Measurements from ENCODE around the gene GON4L. TPM values are rescaled to one million over a fixed set of nuclear protein-coding genes. Genes with fewer than 3 reads are reported as not detected.
"Not testable (repeated sequence)": the region's sequence is repeated elsewhere in the genome, so short reads cannot be mapped to it uniquely, and the experiment has no call there.

The GON4L gene, protein sequence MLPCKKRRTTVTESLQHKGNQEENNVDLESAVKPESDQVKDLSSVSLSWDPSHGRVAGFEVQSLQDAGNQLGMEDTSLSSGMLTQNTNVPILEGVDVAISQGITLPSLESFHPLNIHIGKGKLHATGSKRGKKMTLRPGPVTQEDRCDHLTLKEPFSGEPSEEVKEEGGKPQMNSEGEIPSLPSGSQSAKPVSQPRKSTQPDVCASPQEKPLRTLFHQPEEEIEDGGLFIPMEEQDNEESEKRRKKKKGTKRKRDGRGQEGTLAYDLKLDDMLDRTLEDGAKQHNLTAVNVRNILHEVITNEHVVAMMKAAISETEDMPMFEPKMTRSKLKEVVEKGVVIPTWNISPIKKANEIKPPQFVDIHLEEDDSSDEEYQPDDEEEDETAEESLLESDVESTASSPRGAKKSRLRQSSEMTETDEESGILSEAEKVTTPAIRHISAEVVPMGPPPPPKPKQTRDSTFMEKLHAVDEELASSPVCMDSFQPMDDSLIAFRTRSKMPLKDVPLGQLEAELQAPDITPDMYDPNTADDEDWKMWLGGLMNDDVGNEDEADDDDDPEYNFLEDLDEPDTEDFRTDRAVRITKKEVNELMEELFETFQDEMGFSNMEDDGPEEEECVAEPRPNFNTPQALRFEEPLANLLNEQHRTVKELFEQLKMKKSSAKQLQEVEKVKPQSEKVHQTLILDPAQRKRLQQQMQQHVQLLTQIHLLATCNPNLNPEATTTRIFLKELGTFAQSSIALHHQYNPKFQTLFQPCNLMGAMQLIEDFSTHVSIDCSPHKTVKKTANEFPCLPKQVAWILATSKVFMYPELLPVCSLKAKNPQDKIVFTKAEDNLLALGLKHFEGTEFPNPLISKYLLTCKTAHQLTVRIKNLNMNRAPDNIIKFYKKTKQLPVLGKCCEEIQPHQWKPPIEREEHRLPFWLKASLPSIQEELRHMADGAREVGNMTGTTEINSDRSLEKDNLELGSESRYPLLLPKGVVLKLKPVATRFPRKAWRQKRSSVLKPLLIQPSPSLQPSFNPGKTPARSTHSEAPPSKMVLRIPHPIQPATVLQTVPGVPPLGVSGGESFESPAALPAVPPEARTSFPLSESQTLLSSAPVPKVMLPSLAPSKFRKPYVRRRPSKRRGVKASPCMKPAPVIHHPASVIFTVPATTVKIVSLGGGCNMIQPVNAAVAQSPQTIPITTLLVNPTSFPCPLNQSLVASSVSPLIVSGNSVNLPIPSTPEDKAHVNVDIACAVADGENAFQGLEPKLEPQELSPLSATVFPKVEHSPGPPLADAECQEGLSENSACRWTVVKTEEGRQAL (N-terminal part only)
- total RNA-seq, result 10 to 100 TPM; 44.3 to 48.2 TPM
- long read RNA-seq, donor 1, partial matches to known transcripts, result 4 of 6 reads
- long read RNA-seq, donor 1, other reads (novel, unspliced or antisense), result 2 of 6 reads
- long read RNA-seq, donor 2, partial matches to known transcripts, result 14 of 18 reads
- long read RNA-seq, donor 2, other reads (novel, unspliced or antisense), result 4 of 18 reads

DNA sequence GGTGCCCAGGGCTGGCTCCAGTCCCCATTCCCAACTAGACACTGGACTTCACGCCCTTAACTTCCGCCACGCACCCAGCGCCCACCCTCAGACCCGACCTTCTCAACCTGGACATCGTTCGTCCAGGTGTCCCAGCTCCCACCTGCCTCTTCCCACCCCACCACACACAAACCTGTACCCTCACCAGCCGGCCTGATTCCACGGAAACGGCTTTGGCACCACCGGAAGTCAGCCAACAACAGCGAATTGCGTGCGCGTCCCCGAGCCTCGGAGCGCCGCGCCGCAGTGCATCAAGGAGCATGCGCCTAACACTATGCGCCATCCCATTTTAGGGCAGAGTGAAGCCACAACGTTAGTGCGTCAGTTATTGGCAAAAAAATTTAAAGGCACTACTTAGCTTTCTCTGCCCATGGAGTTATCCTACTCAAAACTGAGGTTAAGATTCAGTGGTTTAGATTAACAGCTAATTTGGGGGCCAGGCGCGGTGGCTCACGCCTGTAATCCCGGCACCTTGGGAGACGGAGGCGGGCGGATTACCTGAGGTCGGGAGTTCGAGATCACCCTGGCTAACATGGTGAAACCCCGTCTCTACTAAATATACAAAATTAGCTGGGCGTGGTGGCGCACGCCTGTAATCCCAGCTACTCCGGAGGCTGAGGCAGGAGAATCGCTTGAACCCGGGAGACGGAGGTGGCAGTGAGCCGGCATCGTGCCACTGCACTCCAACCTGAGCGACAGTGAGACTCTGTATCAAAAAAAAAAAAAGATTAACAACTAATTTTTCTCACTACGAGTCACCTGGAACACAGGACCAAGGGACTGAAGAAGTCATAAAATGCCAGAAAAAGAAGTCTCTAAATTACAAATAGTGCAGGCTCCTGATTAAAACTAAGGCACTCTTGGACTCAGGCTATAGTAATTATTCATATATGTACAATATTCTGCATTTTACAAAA lies at the start of gene GON4L:
TSS of gene GON4L (minus strand) at position 240 of the 956 bp plus-strand sequence. CDS start 3,434 bp downstream, outside the sequence.
- peak; percentile 96 for DNase-seq (ENCODE audit: low spot score)
- intact Hi-C loops (cut with DNase I), result no loop called here

DNA sequence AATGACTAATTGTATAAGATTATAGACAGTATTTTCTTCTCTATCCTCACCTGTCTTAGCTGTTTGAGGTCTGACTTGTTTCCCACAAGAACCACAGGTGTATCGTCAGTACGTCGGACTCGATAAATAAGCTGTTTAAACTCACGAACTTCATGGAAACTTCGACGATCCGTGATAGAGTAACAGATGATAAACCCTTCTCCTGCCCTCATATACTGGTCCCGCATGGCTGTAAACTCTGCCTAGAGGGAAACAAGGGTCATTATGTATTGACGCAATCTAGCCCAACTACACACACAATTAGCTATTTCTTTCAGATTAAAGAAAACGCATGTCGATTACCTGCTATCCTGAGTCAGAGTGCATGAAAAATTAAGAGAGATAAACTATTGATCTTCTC lies 47.2 kb upstream of the GON4L start:
- intact Hi-C loops (cut with DNase I), result no loop called here
- no peak for DNase-seq (ENCODE audit: low spot score)

DNA sequence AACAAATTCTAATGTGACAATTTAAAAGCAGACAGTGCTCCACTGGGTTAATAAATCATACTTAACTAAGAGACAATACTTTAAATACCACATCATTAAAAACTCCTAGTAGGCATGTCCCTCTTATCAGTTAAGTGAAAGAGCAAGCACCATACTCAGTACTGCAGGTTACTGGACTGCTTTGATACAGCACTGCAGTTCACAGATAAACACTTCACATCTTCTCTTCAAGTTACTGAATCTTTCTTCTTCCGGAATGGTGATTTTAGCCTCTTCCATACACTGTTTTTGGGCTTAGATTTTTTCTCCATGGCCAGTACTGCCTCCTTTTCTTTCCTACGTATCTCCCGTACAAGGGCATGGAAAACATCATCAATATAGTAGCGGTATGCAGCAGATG lies 43.1 kb upstream of the GON4L start:
- intact Hi-C loops (cut with DNase I), result no loop called here
- DNase-seq (ENCODE audit: low spot score), result no peak

DNA sequence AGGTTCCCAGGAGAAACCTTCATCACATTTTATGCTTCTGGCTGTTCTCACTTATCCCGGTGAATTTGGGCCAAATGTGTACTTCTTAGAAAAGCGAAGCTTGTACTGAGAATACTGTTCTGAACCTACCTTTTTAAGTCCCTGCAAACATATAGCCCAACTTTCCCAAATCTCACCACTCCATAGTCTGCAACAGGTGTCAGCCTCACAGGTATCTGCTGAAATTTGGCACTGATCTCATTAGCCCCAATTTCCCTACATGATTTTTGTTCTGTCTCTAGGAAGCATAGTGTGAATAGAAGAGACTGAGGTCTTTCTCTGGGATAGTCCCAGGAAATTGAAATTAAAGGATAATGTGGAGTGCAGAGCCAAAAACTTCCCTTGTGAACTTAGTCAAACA lies 42.7 kb upstream of the GON4L start:
- intact Hi-C loops (cut with DNase I), result no loop called here

DNA sequence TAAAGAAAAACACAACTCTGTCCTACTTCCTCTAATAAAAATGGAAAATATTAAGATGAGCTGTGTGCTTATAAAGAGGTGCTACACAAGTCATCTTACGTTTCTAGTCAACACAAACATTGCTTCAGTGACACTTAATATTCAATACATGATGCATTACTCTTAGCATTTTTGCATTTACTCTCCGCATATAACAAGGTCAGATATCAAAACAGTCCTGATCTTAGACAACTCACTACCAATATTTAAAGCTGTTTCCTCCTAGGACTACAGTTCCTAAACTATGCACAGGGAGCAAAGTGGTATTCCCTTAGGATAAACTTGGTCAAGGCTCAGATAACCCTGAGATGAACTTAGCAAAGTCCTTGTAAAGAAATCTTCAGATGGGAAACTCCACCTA lies 41.9 kb upstream of the GON4L start:
- intact Hi-C loops (cut with DNase I), result no loop called here
- DNase-seq (ENCODE audit: low spot score), result no peak

More for the DNA sequence above, 42.7 kb upstream of the GON4L start:
- DNase-seq (ENCODE audit: low spot score), result no peak

DNA sequence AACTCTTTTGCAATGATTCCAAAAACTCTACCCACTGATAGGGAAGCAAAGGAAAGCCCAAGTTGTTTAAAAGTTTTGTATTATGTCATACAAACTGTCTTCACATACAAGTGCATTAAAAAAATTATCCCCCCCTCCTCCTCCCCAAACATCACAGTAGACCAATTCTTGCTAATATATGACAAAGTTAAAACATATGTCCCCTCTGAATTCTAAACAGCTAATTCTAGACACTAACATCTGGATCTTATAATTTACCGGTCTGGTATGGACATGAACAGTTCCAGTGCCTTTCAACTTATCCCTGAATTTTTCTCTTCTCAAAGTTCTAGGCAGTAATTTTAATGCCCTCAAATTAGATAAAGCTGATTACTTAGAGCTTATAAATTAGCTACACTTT lies 40.7 kb upstream of the GON4L start:
- intact Hi-C loops (cut with DNase I), result no loop called here
- DNase-seq (ENCODE audit: low spot score), result no peak

DNA sequence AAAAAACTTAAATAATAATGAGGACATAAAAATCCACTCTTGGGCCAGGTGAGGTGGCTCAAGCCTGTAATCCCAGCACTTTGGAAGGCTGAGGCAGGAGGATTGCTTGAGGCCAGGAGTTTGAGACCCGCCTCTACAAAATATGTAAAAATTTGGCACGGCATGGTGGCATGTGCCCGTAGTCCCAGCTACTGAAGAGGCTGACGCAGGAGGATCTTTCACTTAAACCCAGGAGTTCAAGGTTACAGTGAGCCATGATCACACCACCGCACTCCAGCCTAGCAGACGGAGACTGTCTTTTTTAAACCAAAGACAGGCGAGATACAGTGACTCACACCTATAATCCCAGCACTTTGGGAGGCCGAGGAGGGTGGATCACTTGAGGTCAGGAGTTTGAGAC lies 39.5 kb upstream of the GON4L start:
- DNase-seq (ENCODE audit: low spot score), result peak; percentile 23
- intact Hi-C loops (cut with DNase I), result not testable (repeated sequence)

DNA sequence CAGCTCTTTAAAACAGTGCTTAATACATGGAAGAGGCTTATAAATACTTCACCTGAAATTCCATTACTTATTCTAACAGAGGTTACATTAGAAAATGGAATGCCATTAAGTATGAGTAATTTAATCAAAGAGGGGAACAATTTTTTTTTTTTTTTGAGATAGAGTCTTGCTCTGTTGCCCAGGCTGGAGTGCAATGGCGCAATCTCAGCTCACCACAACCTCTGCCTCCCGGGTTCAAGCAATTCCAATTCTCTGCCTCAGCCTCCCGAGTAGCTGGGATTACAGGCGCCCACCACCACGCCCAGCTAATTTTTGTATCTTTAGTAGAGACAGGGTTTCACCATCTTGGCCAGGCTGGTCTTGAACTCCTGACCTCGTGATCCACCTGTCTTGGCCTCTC lies 38.6 kb upstream of the GON4L start:
- intact Hi-C loops (cut with DNase I), result not testable (repeated sequence)

DNA sequence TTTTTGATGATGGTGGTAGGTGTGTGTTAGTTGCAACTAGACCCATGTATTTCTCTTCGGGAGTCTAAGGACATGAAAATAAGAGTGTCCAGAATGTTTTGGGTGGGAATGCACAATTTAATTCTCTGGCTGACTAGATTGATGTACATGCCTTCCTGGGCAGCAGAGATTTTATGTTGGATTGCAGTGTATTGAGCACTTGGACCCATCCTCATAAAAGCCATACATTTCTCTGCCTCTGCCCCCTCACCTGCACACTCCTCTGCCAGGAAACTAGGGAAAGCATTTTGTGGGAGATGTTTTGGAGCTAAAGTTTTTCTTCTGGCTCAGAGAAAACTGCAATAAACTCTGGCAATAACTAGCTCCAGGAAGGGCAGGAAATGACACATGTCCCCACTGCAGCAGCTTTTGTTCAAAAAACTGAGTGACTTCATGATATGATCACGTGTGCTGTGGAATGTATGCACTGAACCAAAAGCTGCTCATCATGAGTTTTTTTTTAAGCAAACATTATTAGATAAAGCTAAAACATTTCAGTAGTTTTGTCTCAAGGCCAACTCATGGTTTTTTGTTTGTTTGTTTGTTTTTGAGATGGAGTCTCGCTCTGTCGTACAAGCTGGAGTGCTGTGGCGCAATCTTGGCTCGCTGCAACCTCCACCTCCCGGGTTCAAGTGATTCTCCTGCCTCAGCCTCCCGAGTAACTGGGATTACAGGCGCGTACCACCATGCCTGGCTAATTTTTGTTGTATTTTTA lies 36.6 kb upstream of the GON4L start:
- intact Hi-C loops (cut with DNase I), result no loop called here
- peak; percentile 53 for DNase-seq (ENCODE audit: low spot score)

More for the DNA sequence above, 38.6 kb upstream of the GON4L start:
- DNase-seq (ENCODE audit: low spot score), result peak; percentile 9

DNA sequence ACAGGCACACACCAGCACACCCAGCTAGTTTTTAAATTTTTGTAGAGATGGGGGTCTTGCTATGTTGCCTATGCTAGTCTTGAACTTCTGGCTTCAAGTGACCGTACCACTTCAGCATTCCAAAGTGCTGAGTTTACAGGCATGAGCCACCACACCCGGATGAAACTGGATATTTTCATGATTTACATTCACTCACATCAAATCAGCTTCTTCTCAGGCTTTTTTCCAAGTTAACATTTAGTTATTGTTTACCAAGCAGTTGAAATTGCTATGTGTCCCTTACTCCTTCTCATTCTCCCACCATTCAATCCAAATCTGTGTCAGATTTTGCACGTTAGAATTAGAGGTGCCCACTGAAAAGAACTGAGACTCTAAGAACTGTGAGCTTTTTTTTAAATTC lies 35.8 kb upstream of the GON4L start:
- DNase-seq (ENCODE audit: low spot score), result no peak
- intact Hi-C loops (cut with DNase I), result no loop called here

DNA sequence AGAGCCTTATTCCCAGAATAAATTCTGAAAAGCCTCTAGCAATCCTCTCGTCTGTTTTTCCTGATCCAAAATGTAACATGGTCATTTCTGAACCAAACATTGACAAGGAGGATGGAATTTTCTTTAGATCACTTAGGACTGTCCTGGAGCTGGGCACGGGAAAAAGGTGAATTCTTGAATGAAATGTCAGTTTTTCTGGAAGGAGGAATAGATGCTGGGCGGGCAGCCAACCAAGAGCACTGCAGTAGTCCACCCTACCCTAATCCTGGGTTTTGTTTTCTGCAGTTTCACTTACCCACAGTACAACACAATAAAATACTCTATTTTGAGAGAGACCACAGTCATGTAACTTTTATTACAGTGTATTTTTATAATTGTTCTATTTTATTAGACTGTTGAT lies 33.2 kb upstream of the GON4L start:
- intact Hi-C loops (cut with DNase I), result no loop called here
- DNase-seq (ENCODE audit: low spot score), result peak; percentile 5

DNA sequence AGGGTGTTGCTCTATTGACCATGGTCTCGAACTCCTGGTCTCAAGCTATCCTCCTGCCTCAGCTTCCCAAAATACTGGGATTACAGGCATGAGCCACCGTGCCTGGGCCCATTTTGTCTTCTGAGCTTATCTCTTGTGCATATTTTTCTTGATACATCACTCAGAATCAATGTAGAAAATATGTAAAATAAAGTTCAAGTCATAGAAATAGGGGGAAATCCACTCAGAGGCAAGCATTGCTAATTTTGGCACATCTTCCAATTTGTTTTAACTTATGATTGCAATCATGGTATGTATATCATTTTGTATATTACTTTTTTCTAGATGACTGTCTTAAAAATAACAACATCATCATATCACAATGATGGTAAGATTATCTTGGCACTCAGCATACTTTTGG lies 32.6 kb upstream of the GON4L start:
- DNase-seq (ENCODE audit: low spot score), result peak; percentile 36
- intact Hi-C loops (cut with DNase I), result no loop called here

DNA sequence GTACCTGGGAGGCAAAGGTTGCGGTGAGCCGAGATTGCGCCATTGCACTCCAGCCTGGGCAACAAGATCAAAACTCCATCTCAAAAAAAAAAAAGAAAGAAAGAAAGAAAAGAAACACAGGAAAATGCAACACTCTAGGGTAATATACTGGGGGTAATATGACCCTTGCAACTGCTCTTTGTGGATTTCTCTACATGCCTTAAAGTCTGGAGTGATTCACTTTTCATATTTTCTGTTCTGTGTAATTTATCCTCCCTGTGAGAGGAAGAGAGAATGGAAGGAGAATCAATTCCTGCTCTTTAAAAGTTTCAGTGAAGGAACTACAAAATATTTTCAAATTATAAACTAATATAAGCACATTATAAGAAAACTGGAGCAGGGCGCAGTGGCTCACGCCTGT lies 31.5 kb upstream of the GON4L start:
- no peak for DNase-seq (ENCODE audit: low spot score)
- intact Hi-C loops (cut with DNase I), result no loop called here

DNA sequence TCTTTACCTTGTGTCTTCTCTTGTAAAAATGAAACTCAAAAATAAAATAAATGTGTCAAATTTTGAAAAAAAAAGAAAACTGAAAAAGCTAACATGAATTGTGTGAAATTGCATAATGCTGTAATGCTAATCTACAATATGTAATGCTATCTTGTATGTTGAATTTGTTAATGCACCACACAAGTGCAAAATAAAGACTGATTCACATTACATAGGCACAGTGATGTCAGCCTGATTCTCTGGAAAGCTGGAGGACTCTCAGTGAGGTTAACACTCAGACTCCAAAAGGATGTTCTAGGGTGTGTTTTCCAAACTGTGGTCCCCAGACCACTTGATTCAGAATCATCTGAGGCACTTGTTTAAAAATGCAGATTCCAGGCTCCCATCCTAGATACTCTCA lies 28.0 kb upstream of the GON4L start:
- peak; percentile 4 for DNase-seq (ENCODE audit: low spot score)
- intact Hi-C loops (cut with DNase I), result no loop called here

DNA sequence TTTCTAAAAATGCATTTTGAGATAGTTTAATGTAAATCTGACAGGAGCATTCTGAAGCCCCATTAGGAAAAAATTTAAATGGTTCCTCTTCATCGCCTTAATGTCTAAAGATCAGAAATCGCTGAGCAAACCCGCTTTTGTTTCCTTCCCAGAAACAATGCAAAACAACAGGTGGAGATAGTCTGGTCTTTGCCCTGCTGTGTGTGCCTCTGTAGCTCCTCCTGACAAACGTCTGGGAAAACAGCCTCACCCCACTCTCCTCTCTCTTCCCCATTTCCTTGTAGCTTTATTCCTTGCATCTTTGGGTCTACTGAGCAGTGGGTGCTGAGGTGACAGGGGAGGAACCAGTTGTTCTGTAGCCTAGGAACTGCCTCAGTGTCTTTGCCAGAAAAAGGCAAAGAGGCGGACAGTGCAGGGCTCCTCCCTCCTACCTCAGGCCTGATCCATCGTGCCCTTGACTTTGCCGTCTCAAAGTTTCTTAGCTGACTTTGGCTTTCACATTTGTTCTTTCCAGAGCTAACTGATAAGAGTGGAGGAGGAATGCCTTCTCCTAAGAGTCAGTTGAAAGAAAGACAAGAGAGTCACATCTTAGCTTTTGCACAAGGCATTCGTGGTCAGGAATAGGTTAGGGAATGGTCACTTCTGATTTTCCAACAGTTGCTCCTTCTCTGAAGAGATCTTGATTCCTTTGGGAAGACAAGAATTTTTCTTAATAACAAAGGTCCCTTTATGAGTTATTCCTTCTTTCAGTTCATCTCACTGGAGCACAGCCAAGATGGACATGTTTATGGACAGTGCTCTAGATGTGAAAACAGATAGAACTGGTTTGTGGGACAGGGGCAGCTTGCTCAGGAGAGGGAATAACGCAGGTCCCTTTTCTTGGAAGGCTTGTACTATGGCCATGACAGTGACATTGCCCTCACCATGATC lies 27.3 kb upstream of the GON4L start:
- DNase-seq (ENCODE audit: low spot score), result peak; percentile 47
- intact Hi-C loops (cut with DNase I), result no loop called here

DNA sequence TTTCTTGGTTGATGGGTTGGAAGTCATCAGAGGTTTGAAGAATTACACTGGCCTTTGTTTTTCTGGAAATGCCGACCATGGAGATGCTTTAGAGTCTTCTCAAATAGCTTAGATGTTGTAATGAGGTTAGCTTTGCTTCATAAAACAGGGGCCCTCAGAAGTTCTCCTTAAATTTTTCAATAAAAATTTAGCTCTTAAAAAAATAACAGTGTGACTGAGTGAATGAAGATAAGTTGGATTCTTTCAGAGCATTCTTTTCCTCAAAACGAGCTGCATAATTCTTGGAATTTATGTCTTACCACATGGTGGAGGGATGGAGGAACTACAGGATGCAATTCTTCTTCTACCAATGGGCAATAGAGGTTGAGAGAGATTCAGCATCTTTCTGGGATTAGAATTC lies 25.8 kb upstream of the GON4L start:
- no peak for DNase-seq (ENCODE audit: low spot score)
- intact Hi-C loops (cut with DNase I), result no loop called here

All from posterior vena cava (tissue), 2 donors.